Smooth muscle cell (in vitro differentiated cells): ENCODE data around the gene PDE5A. TPM values are rescaled to one million over a fixed set of nuclear protein-coding genes. Genes with fewer than 3 reads are reported as not detected.
"Not testable (repeated sequence)": the region's sequence is repeated elsewhere in the genome, so short reads cannot be mapped to it uniquely, and the experiment has no call there.

Experiments used
- DNase-seq: peaks from one replicate; lab custom pipeline; 2025; ENCODE audit not compliant: unreplicated experiment; lab: John Stamatoyannopoulos, UW
- H2AFZ ChIP-seq: fragments of 200-600 bp; sonication (generic); 2 replicates; pipeline ENCODE4 v1.6.0; 2016; ENCODE audit warnings: antibody characterized with exemption, low read depth, mild to moderate bottlenecking
- H3F3A ChIP-seq: fragments of 200-600 bp; sonication (generic); 2 replicates; pipeline ENCODE4 v1.6.0; 2017; ENCODE audit warnings: antibody characterized with exemption, low read depth
- H3K27ac ChIP-seq: fragments of 200-600 bp; sonication (generic); 2 replicates; pipeline ENCODE4 v1.5.1; 2016; ENCODE audit warnings: low read depth, mild to moderate bottlenecking
- H3K27me3 ChIP-seq: fragments of 200-600 bp; sonication (generic); 2 replicates; pipeline ENCODE4 v1.6.1; 2016; ENCODE audit warnings: low read depth, mild to moderate bottlenecking
- H3K36me3 ChIP-seq: fragments of 200-600 bp; sonication (generic); 2 replicates; pipeline ENCODE4 v1.5.1; 2016; ENCODE audit warnings: low read depth
- H3K4me1 ChIP-seq: fragments of 200-600 bp; sonication (generic); 2 replicates; pipeline ENCODE4 v1.5.1; 2016; ENCODE audit warnings: low read depth
- H3K4me2 ChIP-seq: fragments of 200-600 bp; sonication (generic); 2 replicates; pipeline ENCODE4 v1.6.0; 2016; ENCODE audit warnings: mild to moderate bottlenecking
- H3K4me3 ChIP-seq: fragments of 200-600 bp; sonication (generic); 2 replicates; pipeline ENCODE4 v1.5.1; 2016; ENCODE audit warnings: mild to moderate bottlenecking
- H3K79me2 ChIP-seq: fragments of 200-600 bp; sonication (generic); 2 replicates; pipeline ENCODE4 v1.6.0; 2016; ENCODE audit warnings: low read depth, mild to moderate bottlenecking
- H3K9ac ChIP-seq: fragments of 200-600 bp; sonication (generic); 2 replicates; pipeline ENCODE4 v1.6.0; 2016; ENCODE audit warnings: low read depth
- H3K9me3 ChIP-seq: fragments of 200-600 bp; sonication (generic); replicated peaks from 2 replicates; pipeline ENCODE4 v1.5.1; 2016; ENCODE audit warnings: low read depth
- H4K20me1 ChIP-seq: fragments of 200-600 bp; sonication (generic); 2 replicates; pipeline ENCODE4 v1.6.0; 2016; ENCODE audit warnings: low read depth
- WGBS: methylation state at CpG from one replicate; pipeline ENCODE4 v1.1.7; 2016; ENCODE audit warnings: low lambda C conversion rate; 5-methylcytosine and 5-hydroxymethylcytosine counted together
- polyA plus RNA-seq: library from polyadenylated mRNA; unstranded; fragments of >200 nt; fragmentation: Nextera tagmentation; extraction: Ambion mirVana; gene quantifications from 2 replicates; pipeline ENCODE4 v1.2.1, GENCODE V29; 2016
- total RNA-seq: library from RNA; depleted of rRNA; stranded (reverse); fragments of >200 nt; gene quantifications from 2 replicates; pipeline ENCODE4 v1.2.3, GENCODE V29; 2014
- TF ChIP-seq, protein P1 (sequence below): fragments of 200-600 bp; sonication (generic); IDR thresholded peaks from 2 replicates; pipeline ENCODE4 v1.5.1; 2017; ENCODE audit warnings: borderline replicate concordance, mild to moderate bottlenecking, antibody characterized with exemption; ENCODE audit not compliant: insufficient read depth, poor library complexity, severe bottlenecking

PDE5A gene
- total and polyA plus RNA-seq, 2 experiments from 2014 or later, result 4.1 to 18.3 TPM

DNA sequence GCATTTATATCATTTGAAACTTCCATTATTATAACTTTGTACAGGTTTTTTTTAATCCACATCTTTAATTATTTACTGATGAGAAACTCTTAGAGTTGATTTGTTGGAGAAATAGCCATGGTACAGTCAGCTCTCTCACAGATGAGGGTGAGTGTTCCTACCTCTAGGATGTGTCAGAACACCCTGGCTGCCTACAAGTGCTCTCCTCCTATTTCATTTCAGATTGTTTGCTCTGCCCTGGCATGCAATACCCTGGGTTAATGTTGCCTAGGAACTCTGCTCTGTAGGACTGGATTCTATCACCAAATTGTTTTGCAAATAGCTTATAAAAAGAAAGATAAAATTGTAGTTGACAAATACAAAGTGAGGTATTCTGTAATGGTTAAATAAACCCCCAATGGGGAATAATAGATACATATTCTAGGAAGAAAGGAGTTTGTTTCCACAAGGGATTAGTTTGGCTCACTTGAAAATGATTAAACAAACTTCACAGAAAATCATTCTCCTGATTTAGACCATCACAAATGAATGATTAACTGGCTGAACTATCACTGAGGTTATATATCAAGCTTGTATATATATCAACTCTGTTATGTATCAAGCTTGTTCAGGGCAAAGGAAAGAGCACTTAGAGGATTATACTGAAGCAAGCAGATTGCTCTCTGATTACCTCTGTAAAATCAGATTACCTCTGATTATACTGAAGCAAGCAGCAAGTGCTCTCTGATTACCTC, 150.0 kb downstream of the PDE5A start:
- Histone ChIP-seq H3K36me3 (peaks cover 3% of the 10 kb centered on the region), H4K20me1 (no peaks in the 10 kb centered on the region), H2AFZ (no peak overlapping the region), H3K27ac (no peak overlapping the region), H3K9ac (no peak overlapping the region), H3K4me1 (no peaks in the 10 kb centered on the region), H3F3A (no peaks in the 10 kb centered on the region), H3K79me2 (no peaks in the 10 kb centered on the region), H3K4me3 (no peak overlapping the region), H3K9me3 (no peaks in the 10 kb centered on the region), H3K27me3 (no peaks in the 10 kb centered on the region), H3K4me2 (no peak overlapping the region)
- no peak for DNase-seq
- TF ChIP-seq, protein P1, sequence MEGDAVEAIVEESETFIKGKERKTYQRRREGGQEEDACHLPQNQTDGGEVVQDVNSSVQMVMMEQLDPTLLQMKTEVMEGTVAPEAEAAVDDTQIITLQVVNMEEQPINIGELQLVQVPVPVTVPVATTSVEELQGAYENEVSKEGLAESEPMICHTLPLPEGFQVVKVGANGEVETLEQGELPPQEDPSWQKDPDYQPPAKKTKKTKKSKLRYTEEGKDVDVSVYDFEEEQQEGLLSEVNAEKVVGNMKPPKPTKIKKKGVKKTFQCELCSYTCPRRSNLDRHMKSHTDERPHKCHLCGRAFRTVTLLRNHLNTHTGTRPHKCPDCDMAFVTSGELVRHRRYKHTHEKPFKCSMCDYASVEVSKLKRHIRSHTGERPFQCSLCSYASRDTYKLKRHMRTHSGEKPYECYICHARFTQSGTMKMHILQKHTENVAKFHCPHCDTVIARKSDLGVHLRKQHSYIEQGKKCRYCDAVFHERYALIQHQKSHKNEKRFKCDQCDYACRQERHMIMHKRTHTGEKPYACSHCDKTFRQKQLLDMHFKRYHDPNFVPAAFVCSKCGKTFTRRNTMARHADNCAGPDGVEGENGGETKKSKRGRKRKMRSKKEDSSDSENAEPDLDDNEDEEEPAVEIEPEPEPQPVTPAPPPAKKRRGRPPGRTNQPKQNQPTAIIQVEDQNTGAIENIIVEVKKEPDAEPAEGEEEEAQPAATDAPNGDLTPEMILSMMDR, result no peak

DNA sequence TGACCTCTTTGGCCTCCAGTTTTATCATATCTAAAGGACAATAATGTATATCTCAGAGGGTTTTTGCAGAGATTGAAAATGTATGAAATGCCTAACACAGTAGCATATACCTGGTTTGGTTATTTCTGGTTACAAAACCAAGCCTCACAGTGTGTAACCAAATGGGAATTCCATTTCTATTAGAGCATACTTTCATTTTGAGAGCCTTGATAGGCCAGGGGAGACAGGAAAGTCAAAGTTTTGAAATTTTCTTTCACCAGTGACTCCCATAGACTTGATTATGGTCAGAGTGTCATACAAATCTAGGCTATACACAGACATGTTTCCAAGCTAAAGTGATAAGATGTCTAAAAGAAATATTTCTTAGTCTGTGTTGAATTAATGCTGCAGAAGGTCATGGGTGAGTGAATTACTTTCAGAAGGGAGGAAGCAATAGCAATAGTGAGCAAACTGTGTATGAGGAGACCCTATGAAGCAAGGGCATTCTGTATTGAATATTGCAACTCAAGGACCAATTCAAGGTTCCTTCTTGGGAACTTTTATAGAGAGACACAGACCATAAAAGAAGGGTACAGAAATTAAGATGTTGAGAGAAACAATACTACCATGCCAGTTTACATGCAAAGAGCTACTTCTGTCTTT, 151.1 kb downstream of the PDE5A start:
- Histone ChIP-seq H3K9ac (no peak overlapping the region), H3K36me3 (no peaks in the 10 kb centered on the region), H3K27ac (no peak overlapping the region), H3K9me3 (no peaks in the 10 kb centered on the region), H4K20me1 (no peaks in the 10 kb centered on the region), H3K4me3 (no peak overlapping the region), H3K4me1 (no peaks in the 10 kb centered on the region), H3K4me2 (no peak overlapping the region), H3K79me2 (no peaks in the 10 kb centered on the region), H3K27me3 (no peaks in the 10 kb centered on the region), H2AFZ (no peak overlapping the region), H3F3A (no peaks in the 10 kb centered on the region)
- TF ChIP-seq, protein P1, result no peak
- DNase-seq, result no peak

DNA sequence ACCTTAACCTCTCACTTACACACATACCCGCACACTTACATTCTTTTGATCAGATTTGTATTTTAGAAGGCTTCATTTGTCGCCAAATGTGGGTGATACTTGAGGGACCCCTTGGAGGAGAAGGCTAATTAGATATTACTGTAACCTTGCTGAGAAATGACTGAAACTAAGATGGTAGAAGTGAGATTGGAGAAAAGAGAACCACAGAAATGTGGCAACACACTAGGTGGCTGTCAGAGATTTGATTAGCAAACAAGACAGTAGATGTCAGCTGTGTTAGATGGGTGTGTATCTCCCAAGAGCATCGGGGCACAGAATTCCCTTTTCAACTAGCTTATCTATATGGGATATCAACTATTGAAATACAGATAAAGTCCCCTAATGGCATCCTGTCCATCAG, 157.3 kb downstream of the PDE5A start:
- Histone ChIP-seq H3F3A (no peaks in the 10 kb centered on the region), H3K4me2 (no peak overlapping the region), H3K27ac (no peak overlapping the region), H3K79me2 (no peaks in the 10 kb centered on the region), H2AFZ (no peak overlapping the region), H3K9me3 (no peaks in the 10 kb centered on the region), H3K4me3 (no peak overlapping the region), H3K27me3 (no peaks in the 10 kb centered on the region), H3K36me3 (no peaks in the 10 kb centered on the region), H3K4me1 (no peaks in the 10 kb centered on the region), H3K9ac (no peak overlapping the region), H4K20me1 (no peaks in the 10 kb centered on the region)
- TF ChIP-seq, protein P1, result no peak
- WGBS, result 67% methylated on average over 3 of the region's 3 CpGs
- no peak for DNase-seq

DNA sequence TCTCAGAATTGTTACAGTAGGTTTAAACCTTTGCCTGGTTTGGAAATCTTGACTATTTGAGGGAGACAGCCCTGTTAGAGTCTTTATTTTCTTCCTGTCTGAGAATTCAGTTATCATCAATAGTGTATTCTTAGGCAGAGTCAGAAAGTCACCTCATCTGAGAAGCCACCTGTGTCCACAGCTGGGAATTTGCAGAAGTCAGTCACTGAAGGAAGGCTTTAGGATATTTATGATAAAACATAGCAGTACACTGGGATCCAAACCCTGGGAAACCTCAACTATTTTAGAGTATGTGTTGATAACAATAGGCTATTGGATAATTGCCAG, 157.9 kb downstream of the PDE5A start:
- not testable (repeated sequence) for H3K4me2 ChIP-seq, DNase-seq, H3F3A ChIP-seq, H2AFZ ChIP-seq, H3K4me1 ChIP-seq, H3K79me2 ChIP-seq, H3K36me3 ChIP-seq, H3K4me3 ChIP-seq, H3K27me3 ChIP-seq, H4K20me1 ChIP-seq, H3K27ac ChIP-seq, H3K9ac ChIP-seq, H3K9me3 ChIP-seq

DNA sequence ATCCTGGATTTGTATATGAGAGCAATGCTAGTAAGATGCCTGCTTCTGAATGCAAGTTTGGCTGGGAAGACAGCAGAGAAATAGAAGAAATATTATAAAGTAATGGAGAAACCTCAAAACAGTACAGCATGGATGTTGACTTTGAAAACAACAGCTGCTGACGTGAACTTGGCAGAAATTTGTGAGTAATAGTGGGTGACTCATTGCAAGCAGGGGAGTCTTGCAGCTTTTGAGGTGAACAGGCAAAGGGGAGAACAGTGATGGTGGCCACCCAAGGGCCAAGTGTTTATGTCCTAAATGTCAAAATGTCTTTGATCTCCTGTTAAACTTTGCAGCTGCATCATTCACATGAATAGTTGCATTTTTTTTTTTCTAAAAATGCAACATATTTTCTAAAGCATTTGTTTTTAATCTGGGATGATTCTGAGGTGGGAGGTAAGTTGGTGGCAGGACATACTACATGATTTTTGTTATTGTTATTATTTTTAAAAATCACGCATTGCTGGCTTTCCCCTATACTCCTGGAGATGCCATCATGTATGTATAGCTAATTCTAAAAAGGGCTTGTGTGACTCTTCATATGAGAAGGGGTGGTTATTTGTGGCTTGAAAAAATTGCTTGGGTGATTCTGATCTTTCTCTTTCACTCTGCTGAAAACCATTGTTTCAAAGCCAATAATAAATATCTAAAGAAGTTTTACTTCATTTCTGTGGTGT, 158.4 kb downstream of the PDE5A start:
- not testable (repeated sequence) for H3K4me1 ChIP-seq, H2AFZ ChIP-seq, H3K9me3 ChIP-seq, H3K9ac ChIP-seq, H3K4me3 ChIP-seq, DNase-seq, H3F3A ChIP-seq, H4K20me1 ChIP-seq, H3K79me2 ChIP-seq, H3K36me3 ChIP-seq, H3K27ac ChIP-seq, H3K4me2 ChIP-seq, H3K27me3 ChIP-seq
- WGBS, result 73% methylated on average over 2 of the region's 2 CpGs

DNA sequence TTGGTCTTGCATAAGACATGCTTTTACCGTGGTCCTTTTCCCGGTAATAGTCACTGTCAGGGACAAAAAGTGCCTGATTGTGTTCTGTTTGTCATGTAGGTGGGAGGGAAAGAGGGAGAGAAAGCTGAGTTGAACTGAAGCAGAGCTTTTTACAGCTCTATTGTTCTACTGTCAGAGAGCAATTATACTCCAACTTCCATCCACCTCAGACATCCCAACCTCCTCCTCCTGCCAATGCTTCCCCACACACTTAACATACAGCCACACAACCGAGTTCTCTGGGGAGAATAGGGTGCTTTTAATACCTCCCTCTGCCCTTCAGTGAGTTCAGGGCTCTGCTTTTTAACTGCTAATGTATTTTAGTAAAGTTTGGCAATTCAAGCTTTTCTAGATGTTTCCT, 159.6 kb downstream of the PDE5A start:
- H3F3A ChIP-seq, H3K27me3 ChIP-seq: not testable (repeated sequence)

More for the DNA sequence above, 159.6 kb downstream of the PDE5A start:
- DNase-seq, H3K4me1 ChIP-seq, H3K27ac ChIP-seq, H2AFZ ChIP-seq, H4K20me1 ChIP-seq, H3K9me3 ChIP-seq, H3K79me2 ChIP-seq, H3K4me2 ChIP-seq, H3K9ac ChIP-seq, H3K4me3 ChIP-seq, H3K36me3 ChIP-seq: not testable (repeated sequence)
- 91% methylated on average over 3 of the region's 3 CpGs for WGBS
